GM18867 (cell line): ENCODE results near the gene CDHR2.

Experiments
- ATAC-seq: cut with Tn5 transposase; IDR thresholded peaks from one replicate; pipeline ENCODE4 v1.9.1; 2021; ENCODE audit warnings: mild to moderate bottlenecking, moderate library complexity; ENCODE audit not compliant: unreplicated experiment

The CDHR2 gene

GRCh38 chr5:176595386-176595943 lies 46.3 kb downstream of the CDHR2 start:
- no peak for ATAC-seq

GRCh38 chr5:176596069-176596644 lies 47.0 kb downstream of the CDHR2 start:
- ATAC-seq, result no peak

- ATAC-seq, result no peak
These were observed 47.7 kb downstream of the CDHR2 start for GRCh38 chr5:176596689-176597416.

- no peak for ATAC-seq
These were observed 48.6 kb downstream of the CDHR2 start for GRCh38 chr5:176597417-176598389.

GRCh38 chr5:176599749-176600430 lies 50.7 kb downstream of the CDHR2 start:
- peak; percentile 70 for ATAC-seq

- no peak for ATAC-seq
These were observed 52.9 kb downstream of the CDHR2 start for GRCh38 chr5:176601901-176602482.

- no peak for ATAC-seq
These were observed 53.9 kb downstream of the CDHR2 start for GRCh38 chr5:176603091-176603490.

GRCh38 chr5:176606032-176606431 lies 56.9 kb downstream of the CDHR2 start:
- no peak for ATAC-seq

- no peak for ATAC-seq
These were observed 57.7 kb downstream of the CDHR2 start for GRCh38 chr5:176606875-176607274.

GRCh38 chr5:176608142-176608705 lies 59.1 kb downstream of the CDHR2 start:
- no peak for ATAC-seq

GRCh38 chr5:176608937-176609723 lies 60.0 kb downstream of the CDHR2 start:
- no peak for ATAC-seq

- peak; percentile 73 for ATAC-seq
These were observed 60.7 kb downstream of the CDHR2 start, which contains the start of gene GPRIN1 for GRCh38 chr5:176609724-176610434. Gene GPRIN1, minus strand, starts transcription at chr5:176610156. Its CDS starts 10,322 bp downstream, at chr5:176599834.

- ATAC-seq, result no peak
These were observed 61.3 kb downstream of the CDHR2 start for GRCh38 chr5:176610435-176610773.

- no peak for ATAC-seq
These were observed 62.3 kb downstream of the CDHR2 start for GRCh38 chr5:176611435-176611834.

- no peak for ATAC-seq
These were observed 62.9 kb downstream of the CDHR2 start for GRCh38 chr5:176612008-176612407.

GRCh38 chr5:176612855-176613254 lies 63.7 kb downstream of the CDHR2 start:
- ATAC-seq, result no peak

- no peak for ATAC-seq
These were observed 65.8 kb downstream of the CDHR2 start for GRCh38 chr5:176614805-176615478.

GRCh38 chr5:176616511-176616910 lies 67.4 kb downstream of the CDHR2 start:
- ATAC-seq, result no peak
